ENCODE measurements around the gene WDR53.
"Not testable (repeated sequence)": the region's sequence is repeated elsewhere in the genome, so short reads cannot be mapped to it uniquely, and the experiment has no call there.

WDR53 gene

DNA sequence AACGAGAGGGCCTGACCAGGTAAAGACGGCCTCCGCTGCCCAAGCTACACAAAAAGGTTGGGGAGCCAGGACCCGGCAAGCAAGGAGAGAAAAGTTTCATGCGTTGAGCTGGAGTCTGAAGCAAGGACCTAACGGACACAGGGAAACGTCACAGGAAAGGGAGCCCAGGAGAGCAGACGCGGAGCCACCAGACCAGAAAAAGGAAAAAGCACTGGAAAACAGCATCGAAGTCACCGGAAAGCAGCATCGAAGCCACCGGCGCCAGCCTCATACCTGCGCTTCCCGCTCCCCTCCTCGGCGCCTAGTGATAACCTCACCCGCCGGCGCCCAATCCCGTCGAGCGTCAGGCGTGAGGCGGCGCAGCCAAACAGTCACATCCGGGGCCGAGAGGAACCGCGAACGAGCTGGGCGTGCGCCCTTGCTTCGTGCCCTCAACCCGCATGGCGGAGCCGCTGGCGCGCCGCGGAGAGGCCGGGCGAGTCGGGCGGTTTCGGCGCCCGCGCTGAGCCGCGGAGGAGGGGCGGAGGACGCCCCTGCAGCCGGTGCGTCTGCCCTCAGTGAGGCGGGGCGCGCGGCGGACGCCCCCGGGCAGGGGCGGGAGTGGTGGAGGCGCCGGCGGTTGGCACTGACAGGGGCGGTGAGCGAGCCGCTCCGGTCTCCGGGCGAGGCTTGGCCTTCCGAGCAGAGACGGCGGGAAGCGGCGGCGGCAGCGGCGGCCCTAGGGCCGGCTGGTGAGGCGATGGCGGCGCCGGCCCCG lies at the start of gene WDR53, which contains the start of gene FBXO45:
Gene WDR53, minus strand, starts transcription at position 309 of the 757 bp plus-strand sequence. CDS start 7,079 bp downstream, outside the sequence.
Gene FBXO45, plus strand, starts transcription at position 415 of the 757 bp plus-strand sequence. Its CDS starts 325 bp downstream, at position 740.
- peak; percentile 92 to 93 for DNase-seq (ENCODE audit: low read depth in 2 of 2)

DNA sequence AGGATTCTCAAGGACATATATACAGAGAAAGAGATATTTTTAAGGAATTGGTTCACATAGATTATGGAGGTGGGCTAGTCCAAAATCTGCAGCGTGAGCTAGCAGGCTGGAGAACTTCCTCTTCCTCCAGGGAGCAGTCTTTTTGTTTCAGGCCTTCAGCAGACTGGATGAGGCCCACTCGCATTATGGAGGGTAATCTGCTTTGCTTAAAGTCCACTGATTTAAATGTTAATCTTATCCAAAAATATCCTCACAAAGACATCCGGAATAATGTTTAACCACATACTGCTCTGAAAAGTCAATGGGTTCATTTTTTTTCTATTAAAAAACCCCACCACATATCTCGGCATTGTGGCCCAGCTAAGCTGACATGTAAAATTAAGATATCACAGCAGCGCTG lies 48.9 kb upstream of the WDR53 start:
- DNase-seq (ENCODE audit: low read depth in 2 of 2): no peak

DNA sequence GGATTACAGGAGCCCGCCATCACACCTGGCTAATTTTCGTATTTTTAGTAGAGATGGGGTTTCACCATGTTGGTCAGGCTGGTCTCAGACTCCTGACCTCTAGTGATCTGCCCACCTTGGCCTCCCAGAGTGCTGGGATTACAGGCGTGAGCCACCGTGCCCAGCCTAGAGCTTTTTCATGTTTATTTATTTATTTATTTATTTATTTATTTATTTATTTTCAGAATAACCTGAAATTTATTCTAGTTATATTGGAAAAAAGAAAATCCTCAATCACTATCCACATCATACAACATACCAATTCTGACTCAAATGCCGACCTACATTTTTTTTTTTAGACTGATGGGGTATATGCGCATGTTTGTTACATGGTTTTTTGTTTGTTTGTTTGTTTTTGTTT lies 46.9 kb upstream of the WDR53 start:
- not testable (repeated sequence) for DNase-seq (ENCODE audit: low read depth in 2 of 2)

DNA sequence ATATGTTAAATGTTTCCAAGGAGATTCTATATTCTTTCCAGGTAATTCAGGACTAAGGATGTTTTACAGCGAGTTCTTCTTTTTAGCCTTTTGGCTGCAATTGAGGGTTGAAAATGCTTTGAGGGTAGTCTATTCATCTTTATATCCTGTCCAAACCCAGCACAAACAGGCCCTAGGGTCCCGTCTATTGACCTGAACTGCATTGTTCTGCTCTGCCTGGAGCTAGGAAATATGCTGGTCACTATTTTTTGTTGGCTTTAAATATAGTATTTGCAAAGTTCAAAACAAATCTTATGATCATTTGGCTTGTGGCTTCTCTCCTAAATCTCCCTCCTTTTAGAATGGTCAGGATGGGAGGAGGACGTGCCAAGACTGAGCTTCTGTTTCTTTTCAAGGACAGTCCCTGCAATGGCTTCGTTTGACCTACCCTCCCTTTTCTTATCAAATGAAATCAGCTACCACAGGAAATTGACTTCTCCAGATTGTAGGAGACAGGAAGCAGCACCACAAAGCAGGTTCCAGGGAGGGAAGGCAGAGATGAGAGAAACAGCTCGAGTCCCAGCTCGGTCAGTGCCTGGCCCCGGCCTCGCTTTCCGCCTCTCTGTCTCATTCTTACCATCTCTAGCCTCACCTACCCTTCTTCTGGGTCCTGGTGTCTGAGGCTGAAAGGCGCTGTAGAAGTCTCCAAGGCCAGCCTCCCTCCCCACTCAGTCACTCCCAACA lies 43.6 kb upstream of the WDR53 start:
- DNase-seq (ENCODE audit: low read depth in 2 of 2): no peak

DNA sequence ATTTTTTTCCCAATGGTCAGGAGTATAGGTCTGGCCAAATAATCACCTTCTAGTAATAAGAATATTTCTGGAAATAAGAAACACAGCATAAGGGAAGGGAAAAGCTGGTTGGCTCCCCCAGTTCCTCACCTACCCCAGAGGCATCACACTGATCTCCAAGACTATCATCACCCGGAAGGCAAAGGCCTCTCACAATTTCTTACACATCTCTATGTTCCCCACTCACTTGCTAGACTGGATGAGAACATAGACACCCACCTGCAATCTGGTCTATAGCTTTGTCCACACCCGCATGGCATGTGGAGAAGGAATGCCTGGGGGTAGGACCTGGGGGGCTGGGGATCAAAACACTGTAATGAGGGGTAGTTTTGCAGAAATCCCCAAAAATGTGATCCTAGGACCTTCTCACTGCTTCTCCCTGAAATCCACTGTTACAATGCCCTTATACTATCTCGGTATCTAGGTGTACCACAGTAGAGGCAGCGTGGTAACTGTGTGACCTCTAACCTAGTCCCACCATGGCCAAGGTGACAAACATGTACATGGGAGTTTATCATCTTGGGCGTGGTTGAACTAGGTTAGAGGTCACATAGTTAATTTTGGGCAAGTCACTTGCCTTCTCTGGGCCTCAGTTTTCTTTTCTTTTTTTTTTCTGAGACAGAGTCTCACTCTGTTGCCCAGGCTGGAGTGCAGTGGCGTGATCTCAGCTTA lies 41.6 kb upstream of the WDR53 start:
- no peak for DNase-seq (ENCODE audit: low read depth in 2 of 2)

DNA sequence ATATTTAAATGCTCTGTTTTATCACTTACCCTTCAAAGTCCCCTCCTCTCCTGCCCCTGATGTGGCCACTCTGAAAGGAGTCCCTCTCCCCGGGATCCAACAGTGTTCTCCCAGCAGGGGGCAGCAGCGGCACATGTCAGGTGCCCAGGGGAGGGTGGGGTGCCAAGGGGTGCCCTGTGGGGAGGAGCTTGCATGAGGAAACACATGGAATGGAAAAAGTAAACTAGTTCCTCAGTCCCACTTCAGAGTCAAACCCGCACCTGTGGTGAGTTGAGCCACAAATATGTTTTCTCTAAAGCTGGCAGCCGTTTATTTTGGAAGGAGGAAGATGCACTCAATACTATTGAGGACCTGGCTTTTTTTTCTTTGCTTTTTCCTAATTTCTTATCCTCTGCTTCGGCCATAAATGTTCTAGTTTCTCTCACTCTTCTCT lies 41.0 kb upstream of the WDR53 start:
- peak; percentile 83 to 91 for DNase-seq (ENCODE audit: low read depth in 2 of 2)

DNA sequence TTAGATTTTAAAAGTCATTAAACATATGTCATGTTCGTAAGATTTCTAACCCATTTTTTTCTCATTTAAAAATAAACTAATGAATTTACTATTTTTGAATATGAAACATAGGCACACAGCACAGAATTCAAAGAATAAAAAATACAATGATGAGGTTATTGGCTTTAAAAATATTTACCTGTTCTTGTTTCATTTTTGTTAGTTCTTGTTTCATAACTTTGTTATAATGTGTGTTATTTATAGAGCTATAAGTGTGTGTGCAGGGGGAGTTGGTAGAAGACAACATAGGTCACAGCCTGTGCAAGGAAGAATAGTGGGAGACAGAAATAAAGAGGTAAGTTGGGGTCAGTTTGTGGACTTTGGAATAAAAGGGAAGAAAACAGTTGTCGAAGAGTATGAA lies 40.3 kb upstream of the WDR53 start:
- no peak for DNase-seq (ENCODE audit: low read depth in 2 of 2)

DNA sequence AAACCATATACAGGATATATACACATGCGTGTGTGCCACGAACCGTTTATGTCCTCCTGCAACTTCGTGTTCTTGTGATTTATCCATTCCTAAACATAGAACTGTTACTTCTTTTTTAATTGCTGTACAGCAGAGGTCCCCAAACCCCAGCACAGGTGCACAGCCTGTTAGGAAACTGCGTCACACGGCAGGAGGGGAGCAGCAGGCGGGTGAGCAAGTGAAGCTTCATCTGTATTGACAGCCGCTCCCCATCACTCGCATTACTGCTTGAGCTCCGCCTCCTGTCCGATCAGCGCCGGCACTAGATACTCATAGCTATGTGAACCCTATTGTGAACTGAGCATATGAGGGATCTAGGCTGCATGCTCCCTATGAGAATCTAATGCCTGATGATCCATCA lies 36.2 kb upstream of the WDR53 start:
- DNase-seq (ENCODE audit: low read depth in 2 of 2): peak in 1 of 2 donors; percentile 38

DNA sequence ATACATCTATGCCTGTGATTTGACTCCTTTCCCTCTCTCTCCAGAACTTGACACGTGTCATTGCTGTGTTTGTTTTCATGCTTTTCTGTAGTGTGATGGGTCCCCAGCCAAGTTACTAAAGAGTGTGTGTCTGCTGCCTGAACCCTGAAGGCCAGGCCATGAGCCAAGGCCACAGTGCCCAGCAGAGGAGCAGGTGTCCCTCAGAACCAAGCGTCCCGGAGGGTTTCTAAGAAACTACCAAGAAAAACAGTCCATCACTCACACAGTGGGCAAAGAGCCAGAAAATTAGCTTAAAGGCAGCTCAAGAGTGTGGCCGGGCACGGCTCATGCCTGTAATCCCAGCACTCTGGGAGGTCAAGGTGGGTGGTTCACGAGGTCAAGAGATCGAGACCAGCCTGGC lies 35.3 kb upstream of the WDR53 start:
- DNase-seq (ENCODE audit: low read depth in 2 of 2): no peak

DNA sequence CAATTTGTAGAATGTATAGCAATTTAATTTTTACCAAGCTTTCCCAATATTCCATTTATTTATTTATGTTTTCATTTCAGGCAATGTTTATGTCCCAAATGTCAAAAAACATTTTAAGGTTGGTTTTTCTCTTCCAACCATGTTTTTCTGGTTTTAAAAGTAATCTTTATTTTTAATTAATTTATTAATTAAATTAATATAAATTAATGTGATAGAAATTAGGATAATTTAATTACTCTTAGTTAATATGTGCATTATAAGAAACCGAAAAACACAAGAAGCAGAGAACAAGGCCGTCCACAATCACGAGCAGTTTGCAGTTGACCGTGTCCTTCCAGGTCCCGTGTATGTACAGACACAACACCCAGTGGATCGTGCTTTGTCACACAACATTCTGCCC lies 34.3 kb upstream of the WDR53 start:
- DNase-seq (ENCODE audit: low read depth in 2 of 2): no peak

DNA sequence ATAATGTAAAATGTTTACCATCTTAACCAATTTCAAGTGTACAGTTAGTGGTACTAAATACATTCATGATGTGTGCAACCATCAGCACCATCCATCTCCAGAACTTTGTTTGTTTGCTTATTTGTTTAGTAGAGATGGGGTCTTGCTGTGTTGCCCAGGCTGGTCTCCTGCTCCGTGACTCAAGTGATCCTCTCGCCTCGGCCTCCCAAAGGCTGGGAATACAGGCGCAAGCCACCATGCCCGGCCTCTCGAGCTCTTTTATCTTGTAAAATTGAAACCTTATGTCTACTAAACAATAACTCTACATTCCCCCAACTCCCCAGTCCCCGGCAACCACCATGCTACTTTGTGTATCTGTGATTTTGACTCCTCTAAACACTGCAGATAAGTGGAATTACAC lies 32.0 kb upstream of the WDR53 start:
- DNase-seq (ENCODE audit: low read depth in 2 of 2): no peak

DNA sequence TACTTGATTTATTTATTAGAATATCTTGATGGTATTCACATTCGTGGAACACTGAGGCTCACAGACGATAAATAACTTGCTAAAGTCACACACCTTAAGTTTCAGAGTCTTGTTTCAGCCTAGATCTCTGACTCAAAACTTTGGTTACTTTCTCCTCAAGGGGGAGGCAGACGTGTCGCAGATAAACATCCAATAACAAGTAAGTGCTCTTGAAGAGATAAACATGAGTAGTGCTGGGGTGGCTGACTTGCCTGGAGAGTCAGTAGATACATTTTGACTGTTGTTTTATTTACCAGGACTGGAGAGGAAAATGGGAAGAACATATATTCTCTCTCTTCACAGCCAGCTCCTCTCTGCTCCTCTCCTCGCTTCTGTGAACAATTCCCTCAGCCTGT lies 31.4 kb upstream of the WDR53 start:
- DNase-seq (ENCODE audit: low read depth in 2 of 2): no peak

DNA sequence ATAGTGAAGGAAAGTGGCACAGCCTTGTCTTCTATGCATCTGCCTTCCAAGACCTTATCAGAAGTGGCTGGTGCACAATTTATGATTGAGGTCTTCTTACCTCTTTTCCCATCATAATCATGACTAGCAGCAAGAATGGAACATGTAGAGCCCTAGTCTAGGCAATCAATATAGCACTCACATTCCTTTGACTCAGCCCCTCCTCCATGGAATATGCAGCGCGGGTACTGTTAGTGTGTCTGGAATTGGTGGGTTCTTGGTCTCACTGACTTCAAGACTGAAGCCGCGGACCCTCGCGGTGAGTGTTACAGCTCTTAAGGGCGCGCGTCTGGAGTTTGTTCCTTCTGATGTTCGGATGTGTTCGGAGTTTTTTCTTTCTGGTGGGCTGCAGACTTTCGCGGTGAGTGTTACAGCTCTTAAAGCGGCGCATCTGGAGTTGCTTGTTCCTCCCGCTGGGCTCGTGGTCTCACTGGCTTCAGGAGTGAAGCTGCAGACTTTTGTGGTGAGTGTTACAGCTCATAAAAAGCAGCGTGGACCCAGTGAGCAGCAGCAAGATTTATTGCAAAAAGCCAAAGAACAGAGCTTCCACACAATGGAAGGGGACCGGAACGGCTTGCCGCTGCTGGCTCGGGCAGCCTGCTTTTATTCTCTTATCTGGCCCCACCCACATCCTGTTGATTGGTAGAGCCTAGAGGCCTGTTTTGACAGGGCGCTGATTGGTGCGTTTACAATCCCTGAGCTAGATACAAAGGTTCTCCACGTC lies 29.8 kb upstream of the WDR53 start:
- DNase-seq (ENCODE audit: low read depth in 2 of 2): peak in 1 of 2 donors; percentile 21

DNA sequence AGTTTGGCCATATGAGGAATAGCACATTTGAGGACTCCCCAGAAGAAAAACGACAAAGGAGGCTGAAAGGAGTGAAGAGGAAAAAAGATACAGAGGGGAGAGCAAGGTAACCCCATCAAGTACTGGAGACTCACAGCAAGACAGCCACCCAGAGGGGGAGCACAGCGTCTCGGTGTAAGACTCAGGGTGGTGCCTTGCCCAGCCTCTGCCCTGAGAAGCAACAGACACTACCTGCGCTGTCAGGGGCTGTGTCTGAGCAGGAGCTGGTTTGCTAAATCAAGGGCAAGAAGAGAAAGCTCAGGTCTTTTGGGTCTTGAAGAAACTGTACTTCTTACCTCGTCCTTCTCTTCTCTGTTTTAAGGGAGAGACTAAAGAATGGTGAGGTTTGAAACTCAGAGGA lies 28.0 kb upstream of the WDR53 start:
- DNase-seq (ENCODE audit: low read depth in 2 of 2): no peak

DNA sequence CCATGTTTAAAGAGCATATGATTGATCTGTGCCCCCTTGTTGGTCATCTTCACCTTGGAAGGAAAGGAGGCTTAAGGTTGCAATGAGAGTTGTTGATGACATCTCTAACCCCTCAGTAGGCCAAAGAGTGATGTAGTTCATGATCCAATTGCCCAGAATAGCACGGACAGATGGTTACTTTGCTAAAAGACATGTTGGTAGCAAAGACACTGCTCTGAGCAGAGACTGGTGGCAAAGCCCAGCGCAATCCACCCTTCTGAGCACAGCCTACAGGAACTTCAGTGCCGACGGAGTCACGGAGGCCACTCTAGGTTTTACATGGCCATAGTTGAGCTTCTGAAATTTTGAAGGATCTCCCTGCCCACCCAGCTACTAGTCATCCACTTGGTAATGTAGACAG lies 21.9 kb upstream of the WDR53 start:
- DNase-seq (ENCODE audit: low read depth in 2 of 2): no peak

DNA sequence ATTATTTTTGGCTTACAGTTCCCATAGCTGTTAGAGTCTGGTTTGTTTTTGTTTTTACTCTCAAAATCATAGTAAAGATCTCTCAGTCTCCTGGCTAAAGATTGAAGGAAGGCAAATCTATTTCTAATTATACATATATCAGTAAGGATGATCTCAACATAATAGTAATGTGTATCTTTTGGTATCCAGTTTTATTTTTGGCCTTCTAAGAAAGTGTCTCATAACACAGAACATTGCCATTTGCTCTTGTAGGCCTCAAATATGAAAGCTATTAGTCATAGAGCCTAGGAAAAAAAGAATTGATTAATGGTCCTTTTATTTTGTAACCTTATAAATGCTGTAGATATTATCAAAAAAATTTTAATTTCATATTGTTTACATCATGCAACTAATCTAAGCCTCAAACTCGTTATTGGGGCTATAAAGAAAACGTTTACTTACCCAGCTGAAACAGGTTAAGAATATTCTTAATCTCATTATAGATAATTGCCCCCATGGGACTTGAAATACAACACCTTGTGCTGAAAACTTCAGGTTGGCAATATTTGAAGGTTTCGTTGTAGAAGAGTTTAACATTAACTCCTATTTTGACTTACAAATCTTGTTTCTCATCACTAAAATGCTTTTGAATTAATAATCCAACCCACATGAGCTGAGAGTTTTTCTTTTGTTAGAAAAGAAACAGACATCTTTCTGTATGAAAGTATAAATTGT lies 16.8 kb upstream of the WDR53 start:
- DNase-seq (ENCODE audit: low read depth in 2 of 2): no peak

DNA sequence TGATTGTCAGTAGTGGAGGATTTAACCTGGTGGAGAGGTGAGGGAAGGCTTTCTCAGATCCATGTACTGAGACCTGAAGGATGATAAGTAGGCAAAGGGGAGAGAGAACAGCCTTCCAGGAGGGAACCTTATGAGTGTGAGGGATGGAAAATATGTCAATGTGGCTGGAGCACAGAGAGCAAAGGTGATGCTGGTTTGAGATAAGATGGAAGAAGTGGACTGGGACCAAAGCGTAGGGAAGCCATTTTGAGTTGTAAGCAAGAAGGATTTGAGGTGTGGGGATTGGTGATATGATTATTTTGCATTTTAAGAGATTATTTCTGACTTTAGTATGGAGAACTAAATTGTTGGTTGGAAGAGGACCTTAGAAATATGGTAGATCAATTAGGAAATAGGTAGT lies 4.0 kb upstream of the WDR53 start:
- DNase-seq (ENCODE audit: low read depth in 2 of 2): no peak

DNA sequence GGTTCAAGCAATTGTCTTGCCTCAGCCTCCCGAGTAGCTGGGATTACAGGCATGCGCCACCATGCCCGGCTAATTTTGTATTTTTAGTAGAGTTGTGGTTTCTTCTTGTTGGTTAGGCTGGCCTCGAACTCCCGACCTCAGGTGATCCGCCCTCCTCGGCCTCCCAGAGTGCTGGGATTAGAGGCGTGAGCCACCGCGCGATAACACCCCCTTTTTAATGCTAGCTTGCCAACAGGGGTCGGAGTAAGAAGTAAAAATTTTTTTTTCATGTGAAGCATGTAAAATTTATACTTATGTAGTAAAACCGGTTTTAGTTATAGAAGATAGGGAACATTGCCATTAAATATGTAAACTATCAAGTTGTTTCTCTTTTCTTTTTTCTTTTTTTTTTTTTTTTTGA lies 2.0 kb upstream of the WDR53 start:
- not testable (repeated sequence) for DNase-seq (ENCODE audit: low read depth in 2 of 2)

DNA sequence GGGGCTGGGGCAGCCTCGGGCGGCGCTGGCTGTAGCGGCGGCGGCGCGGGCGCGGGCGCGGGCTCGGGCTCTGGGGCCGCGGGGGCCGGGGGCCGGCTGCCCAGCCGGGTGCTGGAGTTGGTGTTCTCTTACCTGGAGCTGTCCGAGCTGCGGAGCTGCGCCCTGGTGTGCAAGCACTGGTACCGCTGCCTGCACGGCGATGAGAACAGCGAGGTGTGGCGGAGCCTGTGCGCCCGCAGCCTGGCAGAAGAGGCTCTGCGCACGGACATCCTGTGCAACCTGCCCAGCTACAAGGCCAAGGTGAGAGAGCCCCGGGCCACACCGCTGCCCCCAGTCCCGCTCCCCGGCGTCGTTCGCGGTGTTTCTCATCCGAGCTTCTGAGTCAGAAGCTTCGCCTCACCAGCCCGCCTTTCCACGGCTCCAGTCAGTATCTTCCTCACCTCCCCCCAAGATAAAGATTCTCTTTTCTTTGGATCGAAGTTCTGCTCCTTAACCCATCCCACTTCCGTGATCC lies 706 bp upstream of the WDR53 start:
- DNase-seq (ENCODE audit: low read depth in 2 of 2): peak; percentile 27 to 36

DNA sequence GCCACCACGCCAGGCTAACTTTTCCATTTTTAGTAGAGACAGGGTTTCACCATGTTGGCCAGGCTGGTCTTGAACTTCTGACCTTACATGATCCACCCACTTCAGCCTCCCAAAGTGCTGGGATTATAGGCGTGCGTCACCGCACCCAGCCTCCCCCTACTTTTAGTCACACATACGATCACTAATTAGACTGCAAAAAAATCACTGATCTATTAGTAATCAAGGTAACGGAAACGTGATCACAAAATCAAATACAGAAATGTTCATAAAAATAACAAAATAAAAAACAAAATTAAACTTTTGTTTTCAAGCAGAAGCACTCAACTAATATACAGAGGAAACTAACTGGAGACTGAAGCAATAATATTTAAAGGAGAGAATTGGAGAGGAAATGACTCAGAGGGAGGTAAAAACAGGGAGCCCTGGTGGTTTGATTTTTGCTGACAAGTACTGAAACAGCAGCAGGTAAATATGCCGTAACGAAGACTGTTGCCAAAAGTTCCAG lies 4.6 kb downstream of the WDR53 start:
- DNase-seq (ENCODE audit: low read depth in 2 of 2): no peak

DNA sequence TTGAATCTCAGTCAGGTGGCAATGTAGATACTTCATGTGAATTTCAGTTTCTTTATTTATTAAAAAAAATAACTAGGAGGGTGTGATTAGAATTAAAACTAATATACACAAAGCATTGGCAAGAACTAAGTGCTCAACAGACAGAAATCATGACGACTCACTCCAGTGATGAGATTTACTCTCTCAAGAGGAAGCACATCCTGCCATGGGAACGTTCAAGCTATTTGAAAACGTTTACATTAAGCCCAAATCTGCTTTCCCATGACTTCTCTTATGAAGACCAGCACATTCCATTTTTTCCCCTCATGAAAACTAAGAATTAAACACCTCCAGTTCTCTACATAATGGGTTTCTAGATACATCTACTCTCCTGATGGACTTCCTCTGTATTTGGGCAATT lies 8.5 kb downstream of the WDR53 start:
- DNase-seq (ENCODE audit: low read depth in 2 of 2): no peak
